T-helper 22 cell (primary cell): Measurements from ENCODE around the gene KIF5C.

Source experiments
- DNase-seq: peaks from one replicate; pipeline ENCODE4 v3.0.0-alpha.2; 2020; ENCODE audit warnings: low read depth

The KIF5C gene

DNA sequence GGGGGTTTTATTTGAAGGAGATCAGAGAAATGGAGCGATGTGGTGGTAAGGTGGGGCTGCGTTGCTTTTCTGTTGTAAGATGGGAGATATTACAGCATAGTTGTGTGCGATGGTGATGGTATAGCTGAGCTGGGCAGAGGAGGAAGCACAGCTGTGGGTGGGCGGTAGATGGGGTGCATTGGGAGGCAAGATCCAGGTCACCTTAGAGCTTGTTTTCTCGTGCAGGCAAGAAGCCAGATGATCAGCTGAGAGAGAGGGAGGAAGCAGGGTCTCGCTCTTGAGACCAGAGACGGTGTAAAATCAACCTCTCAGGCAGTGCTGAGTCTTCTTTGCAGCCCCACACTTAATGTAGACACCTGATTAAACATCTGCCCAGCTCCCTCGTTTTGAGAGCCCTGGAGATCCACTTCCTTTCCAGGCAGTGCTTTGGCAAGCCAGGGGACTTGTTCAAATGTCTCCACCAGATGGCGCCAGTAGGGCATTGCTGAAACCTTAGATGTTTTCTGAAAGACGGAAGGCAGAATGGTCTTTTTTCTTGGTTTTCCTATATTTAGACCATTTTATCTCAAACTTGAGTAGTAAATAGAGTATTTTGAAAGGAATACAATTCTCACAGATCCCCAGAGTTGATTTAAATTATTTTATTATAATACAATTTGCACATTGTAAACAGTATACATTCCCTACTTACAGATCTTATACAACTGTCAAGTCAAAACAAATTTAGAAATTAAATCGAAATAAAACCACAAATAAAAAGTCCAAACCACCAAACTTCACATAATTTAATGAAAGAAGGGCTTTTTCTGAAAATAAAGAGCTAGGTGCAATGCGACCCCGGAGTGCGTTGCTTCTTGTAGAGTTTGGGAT, 142.3 kb downstream of the KIF5C start:
- peak; percentile 27 for DNase-seq

DNA sequence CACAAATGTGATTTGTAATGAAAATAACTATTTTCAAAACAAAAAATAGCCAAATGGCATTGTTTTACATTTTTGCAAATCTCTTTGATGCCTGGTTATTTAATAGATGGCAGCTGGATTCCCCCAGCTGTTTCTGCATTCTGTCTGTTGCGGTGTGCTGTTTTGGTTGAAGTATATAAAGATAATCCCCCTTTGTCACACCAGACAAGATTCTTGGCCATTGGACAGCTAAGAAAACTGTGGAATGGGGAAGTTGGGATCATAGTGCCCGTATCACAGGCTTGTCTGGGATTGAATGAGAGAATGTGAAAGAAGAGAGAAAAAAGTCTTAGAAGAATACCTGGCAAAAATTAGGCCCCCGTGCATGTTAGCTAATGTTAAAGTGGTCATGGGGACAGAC, 144.0 kb downstream of the KIF5C start:
- no peak for DNase-seq

DNA sequence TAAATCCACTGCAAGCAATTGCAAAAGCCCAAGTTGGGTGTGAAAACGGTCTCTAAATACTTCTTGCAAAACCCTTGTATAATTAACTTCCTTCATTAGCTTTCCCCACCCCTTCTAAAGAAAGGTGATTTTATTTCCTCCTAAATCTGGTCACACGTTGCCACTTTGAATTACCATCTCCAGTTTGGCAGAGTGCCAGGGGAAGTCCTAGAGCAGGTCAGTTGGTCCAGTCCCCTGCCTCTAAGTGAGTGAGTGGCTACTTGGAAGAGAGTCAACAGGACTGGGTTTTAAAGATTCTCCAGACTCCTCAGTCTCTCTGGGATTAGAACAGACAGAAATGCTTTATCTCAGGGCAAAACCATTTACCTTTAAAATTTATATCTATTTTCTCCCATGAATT, 144.7 kb downstream of the KIF5C start:
- DNase-seq, result no peak

DNA sequence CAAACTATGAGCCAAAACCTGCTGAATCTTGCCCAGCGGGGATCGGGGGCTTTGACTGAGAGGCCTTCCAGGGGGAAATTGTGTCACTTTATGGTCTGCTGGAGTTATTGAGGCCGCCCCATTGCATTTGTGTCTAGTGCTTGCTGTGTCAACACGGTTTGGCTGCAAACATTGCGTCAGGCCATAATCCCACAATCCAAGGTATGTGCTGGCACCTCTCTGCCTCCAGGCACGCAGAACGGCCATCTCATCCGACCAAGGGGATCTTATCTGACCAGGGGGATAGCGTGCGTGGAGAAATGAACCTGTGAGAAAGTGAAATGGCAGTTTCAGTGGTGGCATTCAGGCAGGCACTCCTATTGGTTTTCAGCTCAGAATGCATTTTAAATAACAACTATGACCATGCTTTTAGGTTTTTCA, 145.4 kb downstream of the KIF5C start:
- DNase-seq, result no peak

DNA sequence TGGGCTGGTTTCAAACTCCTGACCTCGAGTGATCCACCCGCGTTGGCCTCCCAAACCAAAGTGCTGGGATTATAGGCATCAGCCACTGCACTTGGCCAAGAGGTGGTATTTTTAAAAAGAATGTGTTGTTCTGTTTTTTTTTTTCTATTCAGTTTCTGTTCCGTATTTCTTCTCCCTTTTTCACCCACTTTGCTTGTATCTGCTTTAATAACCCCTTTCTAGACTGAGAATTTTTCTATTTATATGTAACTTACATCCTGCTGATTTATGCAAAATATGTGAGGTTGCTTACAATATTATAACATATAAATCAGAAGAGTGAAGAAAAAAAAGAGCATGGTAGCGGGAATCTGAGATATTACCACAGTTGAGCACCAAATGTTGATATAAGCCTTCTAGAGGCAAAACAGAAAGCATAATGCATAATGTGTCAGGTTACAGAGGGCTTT, 146.3 kb downstream of the KIF5C start:
- DNase-seq, result no peak

DNA sequence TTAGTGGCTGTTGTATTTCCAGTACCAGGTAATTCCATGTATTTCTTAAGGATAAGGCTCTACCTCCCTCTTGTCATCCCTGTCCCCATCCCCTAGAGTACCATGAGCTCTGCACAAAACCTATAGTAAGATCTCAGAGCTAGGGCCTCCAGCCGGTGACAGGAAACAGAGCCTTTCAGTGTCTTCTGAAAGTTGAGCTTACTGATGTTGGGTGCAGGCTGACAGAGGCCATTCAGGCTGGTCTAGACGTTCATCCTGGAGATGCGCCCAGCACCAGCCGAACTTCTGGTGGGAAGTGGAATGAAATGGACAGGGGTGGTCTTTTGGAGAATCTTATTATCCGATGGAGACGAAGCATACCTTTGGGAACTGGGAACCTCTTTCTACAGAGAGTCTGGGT, 146.7 kb downstream of the KIF5C start:
- no peak for DNase-seq

DNA sequence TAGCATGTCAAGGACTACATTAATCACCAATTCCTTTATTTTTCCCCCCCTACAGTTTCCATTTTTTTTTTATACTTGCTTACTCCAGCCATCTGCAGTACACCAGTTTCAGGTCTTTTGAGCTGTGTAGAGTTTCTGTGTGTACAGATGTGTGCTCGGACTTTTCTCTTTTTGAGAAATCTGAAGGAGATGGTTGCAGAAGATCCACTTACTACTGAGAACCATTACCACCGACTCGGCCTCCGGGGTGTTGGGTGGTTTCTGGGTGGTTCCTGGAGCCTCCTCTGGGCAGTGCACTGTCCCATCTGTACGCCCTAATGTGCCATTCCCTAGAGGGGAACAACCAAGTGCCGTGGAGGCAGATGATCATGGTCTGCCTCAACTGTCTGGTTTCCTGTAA, 148.1 kb downstream of the KIF5C start:
- no peak for DNase-seq

DNA sequence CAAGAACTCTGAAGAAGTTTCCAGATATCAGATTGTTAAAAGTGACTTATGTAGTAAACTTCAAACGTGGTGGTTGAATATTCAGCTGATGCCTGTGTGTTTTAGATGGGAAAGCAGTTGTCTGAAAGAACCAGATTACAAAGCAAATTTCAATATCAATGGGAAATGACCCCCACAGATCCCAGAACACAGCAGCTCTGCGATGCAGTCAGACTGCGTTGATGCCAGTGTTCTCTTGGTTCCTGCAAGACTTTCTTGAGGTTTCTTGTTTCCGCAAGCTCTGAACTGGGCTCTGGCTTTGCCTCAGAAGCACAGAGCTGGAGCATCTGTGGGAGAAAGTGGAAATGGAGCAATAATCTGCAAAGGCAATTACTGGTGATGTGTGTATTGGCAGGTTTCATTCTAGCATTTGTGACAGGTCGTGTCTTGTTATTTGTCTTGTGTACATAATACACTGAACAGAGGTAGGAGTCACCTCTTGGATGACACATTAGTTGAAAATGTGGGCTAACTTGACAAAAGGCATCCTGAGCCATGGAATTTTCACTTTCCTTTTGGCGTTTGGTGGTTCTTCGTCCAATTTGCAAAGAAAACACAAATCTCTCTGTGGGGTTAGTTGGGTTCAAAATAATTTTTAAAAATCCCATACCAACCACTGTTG, 152.7 kb downstream of the KIF5C start:
- no peak for DNase-seq

DNA sequence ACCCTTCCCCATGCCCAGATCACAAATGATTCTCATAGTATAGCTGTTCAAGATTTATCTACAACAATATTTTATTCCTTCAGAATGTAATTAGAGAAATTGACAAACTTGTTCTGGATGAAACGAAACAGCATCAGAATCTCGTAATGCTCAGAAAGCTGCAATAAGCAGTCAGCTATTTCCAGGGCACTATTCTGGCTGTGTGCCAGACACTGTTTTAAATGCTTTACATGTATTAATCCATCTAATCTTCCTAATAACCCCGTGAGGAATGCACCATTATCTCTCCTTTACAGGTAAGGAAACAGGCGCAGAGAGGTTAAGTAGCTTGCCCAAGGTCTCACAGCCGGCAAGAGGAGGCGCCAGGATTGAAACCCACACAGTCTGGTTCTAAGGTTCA, 153.3 kb downstream of the KIF5C start:
- DNase-seq, result no peak

DNA sequence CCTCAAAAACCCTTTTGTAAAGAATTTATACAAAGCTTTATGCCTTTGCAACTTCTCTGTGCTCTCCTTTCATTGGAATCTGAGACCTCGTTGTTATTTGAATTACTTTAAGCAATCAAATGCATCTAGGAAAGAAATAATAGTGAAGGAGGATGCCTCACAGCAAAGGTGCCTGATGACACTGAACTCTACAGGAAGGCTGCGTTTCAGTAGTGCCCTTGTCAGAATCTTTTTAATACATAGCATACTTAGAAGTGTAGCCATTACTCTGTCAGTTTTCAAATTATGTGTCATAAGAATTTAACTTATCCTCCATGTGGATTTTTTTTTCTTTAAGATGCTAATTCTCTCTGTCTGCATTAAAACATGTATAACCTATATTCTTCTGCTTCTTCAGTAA, 153.9 kb downstream of the KIF5C start:
- no peak for DNase-seq

DNA sequence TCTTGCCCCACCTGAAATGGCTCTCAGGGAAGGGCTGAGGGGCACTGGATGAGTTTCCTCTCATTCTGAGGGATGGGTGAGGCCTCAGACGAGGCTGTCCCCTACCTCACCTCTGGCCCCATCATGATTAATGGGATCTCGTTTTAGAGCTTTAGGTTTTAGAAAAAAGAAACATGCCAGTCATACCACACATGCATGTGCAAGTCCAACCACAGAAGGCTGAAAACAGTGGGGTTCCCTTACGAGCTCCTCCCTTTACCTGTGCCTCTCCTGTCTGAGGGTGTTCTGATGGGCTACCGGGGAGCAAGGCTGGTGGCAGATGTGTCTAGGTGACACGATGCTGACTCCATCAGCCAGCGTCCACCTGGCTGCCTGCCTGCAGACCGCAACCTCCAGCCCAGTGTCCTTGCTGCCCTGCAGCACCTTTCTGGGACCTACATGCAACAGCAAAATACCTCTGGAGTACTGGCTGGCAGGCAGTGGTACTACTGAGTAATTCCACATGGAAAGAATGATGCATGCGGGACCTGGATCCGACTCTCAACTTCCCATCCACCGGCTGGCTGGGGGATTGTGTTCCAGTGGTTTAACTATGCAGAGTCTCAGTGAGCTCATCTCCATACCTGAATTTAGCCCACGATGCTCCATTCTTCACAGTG, 154.4 kb downstream of the KIF5C start:
- DNase-seq, result no peak

DNA sequence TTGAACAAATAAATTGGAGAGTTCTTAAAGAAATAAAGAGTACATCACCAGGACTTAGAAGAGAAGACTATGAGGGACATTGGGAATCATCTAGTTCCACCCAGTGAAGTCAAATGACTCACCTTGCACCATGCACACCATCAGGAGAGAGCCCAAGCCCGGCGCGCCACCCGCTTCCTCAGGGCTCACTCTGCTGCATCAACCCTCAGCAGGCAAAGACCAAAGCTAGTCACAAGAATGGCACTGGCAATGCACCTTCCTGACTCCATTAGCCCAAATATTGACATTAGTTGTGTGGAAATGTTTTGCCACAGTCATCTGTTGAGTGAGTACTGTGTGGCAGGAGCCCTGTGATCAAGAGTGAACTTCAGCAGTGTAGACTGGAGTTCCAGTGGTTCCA, 156.4 kb downstream of the KIF5C start:
- no peak for DNase-seq

DNA sequence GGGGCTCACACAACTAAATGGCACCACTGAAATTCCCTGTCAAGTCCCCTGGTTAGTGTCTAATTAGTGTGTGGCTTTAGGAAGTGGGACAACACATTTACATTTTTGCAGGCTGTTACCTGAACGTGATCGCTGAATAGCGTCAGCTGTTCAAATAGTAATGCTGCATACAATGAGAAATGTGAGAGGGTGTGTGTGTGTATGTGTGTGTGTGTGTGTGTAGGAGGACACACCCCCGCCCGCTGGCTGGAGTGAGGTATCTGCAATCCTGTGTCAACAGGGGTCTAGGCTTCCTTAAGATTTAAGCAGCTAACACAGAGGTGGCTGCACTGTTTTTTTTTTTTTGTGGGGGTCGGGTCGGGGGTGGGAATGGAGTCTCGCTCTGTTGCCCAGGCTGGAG, 158.7 kb downstream of the KIF5C start:
- no peak for DNase-seq

DNA sequence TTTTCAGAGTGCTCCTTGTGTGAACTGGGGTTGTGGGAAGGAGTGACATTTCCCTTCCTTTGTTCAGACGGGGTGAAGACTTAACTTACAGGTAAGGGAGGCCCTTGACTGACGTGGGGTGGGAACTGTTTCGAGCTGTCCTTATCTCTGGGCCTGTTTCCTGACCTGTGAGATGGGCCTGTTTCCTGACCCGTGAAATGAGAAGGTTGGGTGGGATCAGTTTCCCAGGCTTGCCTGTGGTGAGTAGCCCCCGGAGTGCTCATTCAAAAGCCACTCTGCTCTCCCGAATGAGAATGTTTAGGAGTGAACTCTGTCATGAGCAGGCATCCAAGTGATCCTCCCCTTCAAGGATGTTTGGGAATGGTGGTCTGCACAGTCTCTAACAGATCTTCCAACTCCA, 159.4 kb downstream of the KIF5C start:
- DNase-seq, result no peak

DNA sequence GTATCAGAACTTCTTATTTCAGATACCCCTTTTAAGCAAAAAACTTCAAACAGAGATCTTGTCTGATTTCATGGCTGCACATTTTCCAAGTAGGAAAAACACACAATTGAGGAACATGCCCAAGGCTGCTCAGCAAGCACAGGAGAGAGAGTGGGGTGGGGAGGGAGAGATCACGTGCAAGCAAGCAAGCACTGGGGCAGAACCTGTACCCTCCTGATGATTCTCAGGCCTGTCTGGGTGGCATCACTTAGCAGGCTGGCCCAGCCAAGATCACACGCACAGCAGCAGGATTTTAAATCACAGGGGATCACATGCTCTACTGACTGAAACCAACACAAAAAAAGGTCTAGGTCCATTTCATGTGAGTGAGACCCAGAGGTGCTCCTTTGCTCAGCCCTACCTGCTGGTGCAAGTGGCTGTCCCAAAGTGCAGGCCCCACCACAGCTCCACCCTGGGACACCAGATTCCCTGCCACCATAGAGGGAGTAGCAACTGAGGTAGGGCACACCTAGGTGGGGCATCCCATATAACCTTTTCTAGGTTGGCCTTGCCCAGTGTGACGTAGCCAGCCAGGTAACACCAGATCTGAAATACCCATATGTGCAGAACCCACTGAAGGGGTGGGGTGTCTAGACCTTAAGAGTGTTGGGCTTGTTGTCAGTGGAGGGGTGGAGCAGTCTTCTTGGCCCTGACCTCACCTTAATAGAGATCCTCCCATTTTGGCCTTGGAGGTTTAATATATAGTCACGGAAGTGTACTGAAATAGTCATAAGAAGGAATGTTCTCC, 161.7 kb downstream of the KIF5C start:
- no peak for DNase-seq

DNA sequence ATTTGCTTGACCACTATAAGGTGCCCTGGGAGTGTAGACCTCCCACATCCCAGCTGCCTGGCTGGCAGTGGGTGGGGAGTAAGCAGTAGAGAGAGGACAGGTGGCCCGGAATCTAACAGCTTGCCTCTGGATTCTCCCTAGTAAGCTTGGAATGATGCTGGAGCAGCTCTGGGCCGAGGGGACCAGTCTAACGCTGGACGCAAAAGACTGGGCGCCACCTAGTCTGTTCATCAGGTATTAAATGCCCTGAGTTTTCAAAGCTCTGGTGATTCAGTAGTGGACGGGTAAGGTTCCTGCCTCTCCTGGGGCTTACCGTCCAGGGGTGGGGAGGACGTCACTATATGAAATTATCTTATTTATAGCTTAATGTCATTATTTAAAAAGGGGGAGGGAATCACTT, 162.8 kb downstream of the KIF5C start:
- no peak for DNase-seq

DNA sequence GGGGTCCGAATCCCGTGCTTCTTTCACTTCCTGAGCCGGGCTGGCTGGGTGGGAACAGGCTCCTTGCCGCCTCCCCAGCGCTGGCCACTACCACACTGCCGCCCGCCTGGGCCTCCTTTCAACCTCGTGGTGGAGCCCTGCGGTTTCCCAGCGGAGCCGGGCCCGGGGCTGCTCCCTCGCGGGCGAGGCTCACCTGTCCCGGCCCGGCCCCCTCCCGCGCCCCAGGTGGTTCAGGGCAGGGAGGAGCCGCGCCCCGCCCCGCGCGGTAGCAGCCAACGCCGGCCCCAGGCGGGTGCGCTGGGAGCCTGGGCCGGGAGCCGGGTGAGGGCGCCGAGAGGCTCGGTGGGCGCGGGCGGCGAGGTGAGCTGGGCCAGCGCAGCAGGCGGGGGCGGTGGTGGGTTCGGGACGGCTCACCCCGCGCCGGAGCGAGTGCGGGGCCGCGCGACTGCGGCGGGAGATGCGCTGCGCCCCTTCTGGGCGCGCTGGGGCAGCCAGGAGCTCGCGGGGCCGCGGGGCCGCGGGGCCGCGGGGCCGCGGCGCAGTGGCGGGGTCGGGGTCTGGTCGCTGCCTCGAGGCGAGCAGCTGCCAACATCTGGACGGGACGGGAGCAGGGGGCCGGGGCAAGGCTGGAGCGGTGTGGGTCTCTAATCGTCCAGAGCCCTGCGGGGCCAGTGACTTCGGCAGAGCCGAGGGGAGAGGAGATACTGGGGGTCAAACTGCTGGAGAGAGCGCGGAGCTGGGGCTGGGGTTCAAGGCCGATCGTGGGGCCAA, 163.6 kb downstream of the KIF5C start, which contains the start of gene LYPD6B:
Gene LYPD6B, plus strand, starts transcription at position 258 of the 771 bp plus-strand sequence. CDS start 92,250 bp downstream, outside the sequence.
- DNase-seq, result no peak

DNA sequence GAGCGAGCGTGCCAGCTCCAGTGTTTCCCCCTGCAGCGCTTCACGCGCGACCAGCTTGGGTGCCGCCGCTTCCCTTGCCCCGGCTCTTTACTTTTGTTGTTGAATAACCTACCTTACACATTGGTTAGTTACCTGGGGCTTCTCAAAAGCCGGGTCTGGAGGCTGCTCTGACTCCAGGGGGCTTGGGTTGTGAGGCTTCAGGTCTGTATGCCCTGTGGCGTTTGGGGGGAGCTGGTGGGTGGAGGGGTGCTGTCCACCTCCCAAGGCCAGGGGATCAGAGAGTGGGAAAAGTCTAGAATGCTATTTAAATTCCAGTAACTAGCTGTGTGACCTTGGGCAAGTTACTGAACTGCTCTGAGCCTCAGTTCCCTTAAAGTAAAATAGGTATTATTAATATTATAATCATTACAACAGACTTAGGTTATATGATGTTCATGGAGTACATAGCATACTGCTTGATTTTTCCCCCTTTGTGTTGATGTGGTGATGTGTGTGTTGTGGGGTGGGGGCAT, 164.2 kb downstream of the KIF5C start:
- DNase-seq, result no peak

DNA sequence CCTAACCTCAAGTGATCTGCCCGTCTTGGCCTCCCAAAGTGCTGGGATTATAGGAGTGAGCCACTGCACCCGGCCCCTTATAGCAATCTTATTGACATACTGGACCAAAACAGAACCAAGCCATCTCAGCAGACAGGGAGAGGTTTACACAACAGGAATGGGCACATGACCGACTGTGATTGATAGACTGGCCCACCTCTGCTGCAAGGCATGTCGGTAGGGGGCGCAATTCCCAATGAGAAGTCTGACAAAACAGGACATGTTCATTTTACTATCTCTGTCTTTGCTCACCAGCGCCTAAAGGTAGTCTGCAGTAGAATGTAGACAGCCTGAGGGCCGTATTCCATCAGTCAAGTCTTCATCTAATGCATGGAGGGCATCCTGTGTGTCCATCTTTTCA, 165.4 kb downstream of the KIF5C start:
- DNase-seq, result no peak

DNA sequence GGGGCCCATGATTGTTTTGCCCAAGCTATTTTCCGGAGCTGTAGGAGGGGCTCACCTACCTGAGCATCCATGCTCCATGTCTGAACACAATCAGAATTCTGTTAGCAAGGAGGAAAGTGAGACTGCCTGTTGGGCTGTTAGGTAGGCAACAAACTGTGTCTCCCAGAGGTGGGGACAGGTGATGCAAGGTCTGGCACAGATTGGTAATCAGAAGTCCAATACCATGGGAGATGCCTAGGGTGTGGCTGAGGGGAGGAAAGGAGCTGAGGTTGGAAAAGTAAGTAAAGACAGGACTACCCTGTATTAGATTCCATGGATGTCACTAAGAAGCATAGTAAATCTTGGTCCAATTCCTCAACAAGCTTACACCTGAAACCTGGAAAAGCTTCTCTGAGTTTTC, 166.5 kb downstream of the KIF5C start:
- no peak for DNase-seq

DNA sequence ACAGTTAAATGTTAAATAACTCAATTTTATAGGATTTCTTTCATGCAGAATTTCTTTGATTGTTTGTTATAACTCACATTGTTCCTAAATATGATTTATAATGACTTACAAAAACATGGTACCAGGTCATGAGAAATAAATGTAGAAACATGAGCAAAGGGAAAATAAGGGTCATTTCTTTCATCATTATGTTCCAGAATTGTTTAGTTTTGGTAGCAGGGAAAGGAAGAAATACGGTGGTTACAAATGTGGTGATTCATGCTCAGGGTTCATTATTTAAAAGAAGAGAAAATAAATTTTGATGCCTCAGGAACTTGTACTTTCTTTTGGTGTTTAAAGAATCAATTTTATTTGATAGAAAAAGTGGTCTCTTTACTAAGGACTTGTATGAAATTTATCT, 167.9 kb downstream of the KIF5C start:
- no peak for DNase-seq
